PC-9 (cell line): Measurements from ENCODE around the gene CBFA2T3.

Experiments
- EZH2 ChIP-seq: fragments of 200-600 bp; sonication (generic); IDR thresholded peaks from 2 replicates; pipeline ENCODE4 v1.8.0; 2017; ENCODE audit warnings: antibody characterized with exemption, low read depth
- TF ChIP-seq, protein P1 (sequence below): fragments of 200-600 bp; sonication (generic); conservative IDR thresholded peaks from 2 replicates; pipeline ENCODE4 v1.6.1; 2017; ENCODE audit warnings: mixed run types, antibody characterized with exemption, mild to moderate bottlenecking, moderate library complexity

- TF ChIP-seq, protein P1, sequence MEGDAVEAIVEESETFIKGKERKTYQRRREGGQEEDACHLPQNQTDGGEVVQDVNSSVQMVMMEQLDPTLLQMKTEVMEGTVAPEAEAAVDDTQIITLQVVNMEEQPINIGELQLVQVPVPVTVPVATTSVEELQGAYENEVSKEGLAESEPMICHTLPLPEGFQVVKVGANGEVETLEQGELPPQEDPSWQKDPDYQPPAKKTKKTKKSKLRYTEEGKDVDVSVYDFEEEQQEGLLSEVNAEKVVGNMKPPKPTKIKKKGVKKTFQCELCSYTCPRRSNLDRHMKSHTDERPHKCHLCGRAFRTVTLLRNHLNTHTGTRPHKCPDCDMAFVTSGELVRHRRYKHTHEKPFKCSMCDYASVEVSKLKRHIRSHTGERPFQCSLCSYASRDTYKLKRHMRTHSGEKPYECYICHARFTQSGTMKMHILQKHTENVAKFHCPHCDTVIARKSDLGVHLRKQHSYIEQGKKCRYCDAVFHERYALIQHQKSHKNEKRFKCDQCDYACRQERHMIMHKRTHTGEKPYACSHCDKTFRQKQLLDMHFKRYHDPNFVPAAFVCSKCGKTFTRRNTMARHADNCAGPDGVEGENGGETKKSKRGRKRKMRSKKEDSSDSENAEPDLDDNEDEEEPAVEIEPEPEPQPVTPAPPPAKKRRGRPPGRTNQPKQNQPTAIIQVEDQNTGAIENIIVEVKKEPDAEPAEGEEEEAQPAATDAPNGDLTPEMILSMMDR, result no peak
- TF ChIP-seq EZH2, result no peak
These were observed 97.8 kb downstream of the CBFA2T3 start for GRCh38 chr16:88878967-88879787.
